SK-N-SH (cell line): ENCODE measurements around the gene MBTPS1. TPM values are rescaled to one million over a fixed set of nuclear protein-coding genes. Genes with fewer than 3 reads are reported as not detected.

Source experiments
- CTCF ChIA-PET: fragments of 300-600, 350-600 bp; formaldehyde crosslinking; extraction: SDS; loops from one replicate; lab custom pipeline; 2021; lab: Yijun Ruan, JAX
- POLR2A ChIA-PET: fragments of 350-600 bp; sonication (Branson Sonifier 250); formaldehyde crosslinking; extraction: SDS; loops from one replicate; lab custom pipeline; 2020; ENCODE audit warnings: antibody characterized with exemption, inconsistent platforms; lab: Yijun Ruan, JAX
- DNase-seq: peaks from one replicate; pipeline ENCODE4 v3.0.0; 2012
- H2AFZ ChIP-seq: fragments of 200-600 bp; sonication (generic); 2 replicates; pipeline ENCODE4 v1.8.1; 2016; ENCODE audit warnings: antibody characterized with exemption, mild to moderate bottlenecking, low read depth
- H3F3A ChIP-seq: fragments of 200-600 bp; sonication (generic); replicated peaks from 2 replicates; pipeline ENCODE3; 2016; ENCODE audit warnings: antibody characterized with exemption, mild to moderate bottlenecking; ENCODE audit not compliant: insufficient read depth
- H3K27ac ChIP-seq, 2 experiments: fragments of 200-500 bp in 1 of 2; fragments of 200-600 bp in 1 of 2; sonication (Bioruptor generic) in 1 of 2; sonication (generic), shearing (Covaris generic) in 1 of 2; 2 replicates each; pipeline versions ENCODE4 v1.5.1 to v1.6.1; 2014 to 2016; ENCODE audit warnings: low read depth in 2 of 2, inconsistent platforms in 1 of 2, low read length in 1 of 2, mild to moderate bottlenecking in 1 of 2, mixed read lengths in 1 of 2
- H3K27me3 ChIP-seq: fragments of 200-600 bp; sonication (generic), shearing (Covaris generic); 2 replicates; pipeline ENCODE4 v1.6.1; 2016; ENCODE audit warnings: mixed run types; ENCODE audit not compliant: insufficient read depth
- H3K36me3 ChIP-seq, 2 experiments: fragments of 200-500 bp in 1 of 2; fragments of 200-600 bp in 1 of 2; sonication (Bioruptor generic) in 1 of 2; sonication (generic) in 1 of 2; replicated peaks in 1 of 2; 2 replicates each; pipeline versions ENCODE3 to v1.5.1; 2014 to 2016; ENCODE audit warnings: low read length in 1 of 2, mild to moderate bottlenecking in 1 of 2; ENCODE audit not compliant: insufficient read depth in 2 of 2, control insufficient read depth in 1 of 2
- H3K4me1 ChIP-seq, 2 experiments: fragments of 200-500 bp in 1 of 2; fragments of 200-600 bp in 1 of 2; sonication (Bioruptor generic) in 1 of 2; sonication (generic), shearing (Covaris generic) in 1 of 2; 2 replicates each; pipeline versions ENCODE4 v1.5.1 to v1.6.1; 2014 to 2016; ENCODE audit warnings: low read depth in 1 of 2, low read length in 1 of 2, mixed run types in 1 of 2; ENCODE audit not compliant: insufficient read depth in 2 of 2, control insufficient read depth in 1 of 2
- H3K4me2 ChIP-seq: fragments of 200-600 bp; sonication (generic), shearing (Covaris generic); 2 replicates; pipeline ENCODE4 v1.6.1; 2017; ENCODE audit warnings: mixed run types
- H3K4me3 ChIP-seq, 2 experiments: fragments of 200-500 bp in 1 of 2; fragments of 200-600 bp in 1 of 2; sonication (Bioruptor generic) in 1 of 2; sonication (generic), shearing (Covaris generic) in 1 of 2; 2 replicates each; pipeline versions ENCODE4 v1.5.1 to v1.8.1; 2014 to 2016; ENCODE audit warnings: low read depth in 2 of 2, inconsistent platforms in 1 of 2, low read length in 1 of 2, mild to moderate bottlenecking in 1 of 2, mixed read lengths in 1 of 2, moderate library complexity in 1 of 2
- H3K79me2 ChIP-seq: fragments of 200-600 bp; sonication (generic); 2 replicates; pipeline ENCODE4 v1.8.1; 2017; ENCODE audit warnings: mild to moderate bottlenecking; ENCODE audit not compliant: insufficient read depth
- H3K9ac ChIP-seq: fragments of 200-600 bp; sonication (generic); 2 replicates; pipeline ENCODE4 v1.6.1; 2017; ENCODE audit warnings: mixed run types
- H3K9me2 ChIP-seq: fragments of 200-600 bp; sonication (generic); 2 replicates; pipeline ENCODE4 v1.6.1; 2017; ENCODE audit warnings: mixed run types
- H3K9me3 ChIP-seq: fragments of 200-600 bp; sonication (generic); 2 replicates; pipeline ENCODE4 v1.6.1; 2017; ENCODE audit warnings: mixed run types, mild to moderate bottlenecking, moderate library complexity
- H4K20me1 ChIP-seq: fragments of 200-600 bp; sonication (generic); 2 replicates; pipeline ENCODE4 v1.6.1; 2017; ENCODE audit warnings: mild to moderate bottlenecking, mixed run types; ENCODE audit not compliant: insufficient read depth
- CHD2 ChIP-seq: fragments of 150-350 bp; IDR thresholded peaks from 2 replicates; pipeline ENCODE4 v1.6.1; 2018; ENCODE audit warnings: low read length; ENCODE audit not compliant: partially characterized antibody
- EP300 ChIP-seq, 2 experiments: IDR thresholded peaks; 2 replicates each; pipeline versions ENCODE4 v1.4.0 to v1.6.1; 2012; ENCODE audit warnings: borderline replicate concordance in 1 of 2, low read depth in 1 of 2, low read length in 1 of 2
- EZH2phosphoT487 ChIP-seq: fragments of 200-600 bp; sonication (generic); IDR thresholded peaks from 2 replicates; pipeline ENCODE4 v1.6.1; 2017; ENCODE audit warnings: low read depth, mixed run types, mild to moderate bottlenecking, antibody characterized with exemption, moderate library complexity, borderline replicate concordance
- FOXM1 ChIP-seq: IDR thresholded peaks from 2 replicates; pipeline ENCODE4 v1.4.0; 2012; ENCODE audit warnings: low read depth, mild to moderate bottlenecking
- GATA2 ChIP-seq: sonication (generic); formaldehyde crosslinking; IDR thresholded peaks from 2 replicates; pipeline ENCODE4 v1.5.0; 2020; ENCODE audit warnings: mild to moderate bottlenecking, missing genetic modification reagents
- MAX ChIP-seq: IDR thresholded peaks from 2 replicates; pipeline ENCODE4 v1.4.0; 2012; ENCODE audit warnings: low read depth
- MXI1 ChIP-seq: IDR thresholded peaks from 2 replicates; pipeline ENCODE4 v1.6.1; 2012; ENCODE audit warnings: mild to moderate bottlenecking, low read depth, low read length, improper control_type of control experiment
- NRF1 ChIP-seq: IDR thresholded peaks from 2 replicates; pipeline ENCODE4 v1.6.1; 2012; ENCODE audit warnings: low read depth, mild to moderate bottlenecking, low read length
- PBX3 ChIP-seq: IDR thresholded peaks from 2 replicates; pipeline ENCODE4; 2012
- RCOR1 ChIP-seq: fragments of 150-350 bp; IDR thresholded peaks from 2 replicates; pipeline ENCODE4 v1.6.1; 2017; ENCODE audit warnings: antibody characterized with exemption, low read length
- RXRA ChIP-seq: IDR thresholded peaks from 2 replicates; pipeline ENCODE4 v1.4.0; 2012; ENCODE audit warnings: low read depth, mild to moderate bottlenecking, borderline replicate concordance
- SMC3 ChIP-seq: IDR thresholded peaks from 2 replicates; pipeline ENCODE4 v1.6.1; 2012; ENCODE audit warnings: low read depth, low read length, improper control_type of control experiment
- TAF1 ChIP-seq: IDR thresholded peaks from 2 replicates; pipeline ENCODE4 v1.6.1; 2012; ENCODE audit warnings: low read depth, mild to moderate bottlenecking, low read length, moderate library complexity, borderline replicate concordance
- TCF12 ChIP-seq: IDR thresholded peaks from 2 replicates; pipeline ENCODE4 v1.4.0; 2012
- TEAD4 ChIP-seq: IDR thresholded peaks from 2 replicates; pipeline ENCODE4 v1.4.0; 2012; ENCODE audit warnings: mild to moderate bottlenecking, borderline replicate concordance; ENCODE audit not compliant: insufficient read depth
- USF2 ChIP-seq: fragments of 150-350 bp; IDR thresholded peaks from 2 replicates; pipeline ENCODE4 v1.6.1; 2017; ENCODE audit warnings: antibody characterized with exemption, low read length, low read depth, borderline replicate concordance
- WGBS: methylation state at CpG from one replicate; pipeline ENCODE4 v1.1.6; 2017; ENCODE audit warnings: low lambda C conversion rate; 5-methylcytosine and 5-hydroxymethylcytosine counted together
- polyA plus RNA-seq, 3 experiments: library from polyadenylated mRNA; depleted of rRNA; stranded (reverse); fragments of >200 nt; gene quantifications; 2 replicates each; pipeline ENCODE4 v1.2.3, GENCODE V29; 2012

The MBTPS1 gene
- polyA plus RNA-seq, 1 of the 3 experiments (the other 2 are of a cell fraction), result 84.9 TPM

GRCh38 chr16:84013787-84014569, 102.8 kb downstream of the MBTPS1 start:
- Histone ChIP-seq H3K79me2 (no peaks in the 10 kb centered on the region), H3K4me1 (no peaks in the 10 kb centered on the region), H3K9ac (no peak overlapping the region), H3K4me3 (no peak overlapping the region), H2AFZ (no peak overlapping the region), H3K27me3 (no peaks in the 10 kb centered on the region; the same call in 1 of the 2 replicates), H3K9me2 (no peaks in the 10 kb centered on the region), H3K27ac (no peak overlapping the region), H3K36me3 (no peaks in the 10 kb centered on the region), H3K9me3 (no peaks in the 10 kb centered on the region), H3K4me2 (no peak overlapping the region), H3F3A (no peaks in the 10 kb centered on the region), H4K20me1 (no peaks in the 10 kb centered on the region)
- POLR2A ChIA-PET, result no interaction called here
- WGBS, result 44% methylated on average over 12 of the region's 14 CpGs
- peak; percentile 72 for DNase-seq
- TF ChIP-seq RCOR1 (no peak), TAF1 (no peak), MXI1 (no peak), GATA2 (CRISPR knock-in tag) (no peak), USF2 (no peak), TEAD4 (no peak), NRF1 (no peak), SMC3 (no peak), MAX (no peak)
- CTCF ChIA-PET, result interaction anchor here (0.6 to 1.8 kb wide), 5 partner anchors 45 to 189 kb away, joined by 3 to 8 read pairs (median 3); partner anchors contain the start of gene TAF1C

GRCh38 chr16:84009282-84009681, 107.5 kb downstream of the MBTPS1 start:
- Histone ChIP-seq H3K9ac (no peak overlapping the region), H3K9me2 (no peaks in the 10 kb centered on the region), H3K9me3 (no peaks in the 10 kb centered on the region), H3K36me3 (no peaks in the 10 kb centered on the region), H2AFZ (no peak overlapping the region), H3F3A (no peaks in the 10 kb centered on the region), H3K4me3 (no peak overlapping the region), H3K27ac (no peak overlapping the region), H3K4me2 (no peak overlapping the region), H4K20me1 (no peaks in the 10 kb centered on the region), H3K79me2 (no peaks in the 10 kb centered on the region), H3K4me1 (no peaks in the 10 kb centered on the region), H3K27me3 (peaks cover 7% of the 10 kb centered on the region; the same call in 1 of the 2 replicates)
- WGBS, result 71% methylated on average over 6 of the region's 6 CpGs
- no peak for DNase-seq
- TF ChIP-seq MXI1, result no peak
- TF ChIP-seq FOXM1, result no peak
- TF ChIP-seq EZH2phosphoT487, result no peak
- no peak for TF ChIP-seq EP300 (IDR thresholded peaks at IDR 0.05; ENCODE audit: borderline replicate concordance in 1 of 2, low read depth in 1 of 2, low read length in 1 of 2)
- no peak for TF ChIP-seq CHD2
- TF ChIP-seq RXRA, result no peak
- no peak for TF ChIP-seq PBX3
- no peak for TF ChIP-seq TCF12
- no peak for TF ChIP-seq MAX
- ChIA-PET CTCF (interaction anchor here (0.9 to 1.2 kb wide), 2 partner anchors 53 to 57 kb away, joined by 3 read pairs; no protein-coding TSS in a partner anchor), POLR2A (no interaction called here)
